ENCODE results near the gene APOO. TPM values are rescaled to one million over a fixed set of nuclear protein-coding genes. Genes with fewer than 3 reads are reported as not detected.

The APOO gene
- total RNA-seq, 1 donor, result 7.2 TPM

GRCh38 chrX:23817979-23818336, 89.8 kb downstream of the APOO start:
- Histone ChIP-seq H3K9me3 (ENCODE audit: low read depth, low read length) (peaks cover 2% of the 10 kb centered on the region), H3K27ac (ENCODE audit: low read depth, low read length) (no peak overlapping the region), H3K36me3 (ENCODE audit: insufficient read depth, low read length) (no peaks in the 10 kb centered on the region), H2AFZ (ENCODE audit: low read length) (no peak overlapping the region), H3K79me2 (ENCODE audit: insufficient read depth, low read length) (no peaks in the 10 kb centered on the region), H3K4me3 (ENCODE audit: insufficient read depth, low read length) (no peak overlapping the region), H3K27me3 (ENCODE audit: insufficient read depth, low read length) (no peaks in the 10 kb centered on the region), H3K4me2 (ENCODE audit: insufficient read depth, low read length) (no peak overlapping the region), H3K4me1 (ENCODE audit: insufficient read depth, low read length) (no peaks in the 10 kb centered on the region), H4K20me1 (ENCODE audit: insufficient read depth, low read length) (no peaks in the 10 kb centered on the region)
- no peak for TF ChIP-seq CTCF (IDR thresholded peaks at IDR 0.05; ENCODE audit: extremely low read depth, low read depth, low read length)
- DNase-seq (ENCODE audit: insufficient read length, low spot score, missing footprints), result no peak

GRCh38 chrX:23816179-23816578, 91.6 kb downstream of the APOO start:
- Histone ChIP-seq H3K27me3 (ENCODE audit: insufficient read depth, low read length) (no peaks in the 10 kb centered on the region), H2AFZ (ENCODE audit: low read length) (no peak overlapping the region), H3K4me3 (ENCODE audit: insufficient read depth, low read length) (no peak overlapping the region), H3K79me2 (ENCODE audit: insufficient read depth, low read length) (no peaks in the 10 kb centered on the region), H3K4me2 (ENCODE audit: insufficient read depth, low read length) (no peak overlapping the region), H3K36me3 (ENCODE audit: insufficient read depth, low read length) (no peaks in the 10 kb centered on the region), H3K27ac (ENCODE audit: low read depth, low read length) (no peak overlapping the region), H3K9me3 (ENCODE audit: low read depth, low read length) (peaks cover 2% of the 10 kb centered on the region), H4K20me1 (ENCODE audit: insufficient read depth, low read length) (no peaks in the 10 kb centered on the region), H3K4me1 (ENCODE audit: insufficient read depth, low read length) (no peaks in the 10 kb centered on the region)
- no peak for DNase-seq (ENCODE audit: insufficient read length, low spot score, missing footprints)
- TF ChIP-seq CTCF (IDR thresholded peaks at IDR 0.05; ENCODE audit: extremely low read depth, low read depth, low read length), result no peak

- H3K4me2 ChIP-seq (ENCODE audit: insufficient read depth, low read length), result no peak overlapping the region
- no peaks in the 10 kb centered on the region for H3K4me1 ChIP-seq (ENCODE audit: insufficient read depth, low read length)
- H3K4me3 ChIP-seq (ENCODE audit: insufficient read depth, low read length), result no peak overlapping the region
- no peak for TF ChIP-seq CTCF (IDR thresholded peaks at IDR 0.05; ENCODE audit: extremely low read depth, low read depth, low read length)
- no peaks in the 10 kb centered on the region for H3K36me3 ChIP-seq (ENCODE audit: insufficient read depth, low read length)
- no peak overlapping the region for H3K27ac ChIP-seq (ENCODE audit: low read depth, low read length)
- no peak overlapping the region for H2AFZ ChIP-seq (ENCODE audit: low read length)
- DNase-seq (ENCODE audit: insufficient read length, low spot score, missing footprints), result peak; percentile 74
- H4K20me1 ChIP-seq (ENCODE audit: insufficient read depth, low read length), result no peaks in the 10 kb centered on the region
- peaks cover 2% of the 10 kb centered on the region for H3K9me3 ChIP-seq (ENCODE audit: low read depth, low read length)
- no peaks in the 10 kb centered on the region for H3K27me3 ChIP-seq (ENCODE audit: insufficient read depth, low read length)
- no peaks in the 10 kb centered on the region for H3K79me2 ChIP-seq (ENCODE audit: insufficient read depth, low read length)
Measured at GRCh38 chrX:23815376-23815775, 92.4 kb downstream of the APOO start.

- Histone ChIP-seq H4K20me1 (ENCODE audit: insufficient read depth, low read length) (no peaks in the 10 kb centered on the region), H3K27me3 (ENCODE audit: insufficient read depth, low read length) (no peaks in the 10 kb centered on the region), H3K4me3 (ENCODE audit: insufficient read depth, low read length) (no peak overlapping the region), H3K79me2 (ENCODE audit: insufficient read depth, low read length) (no peaks in the 10 kb centered on the region), H3K4me2 (ENCODE audit: insufficient read depth, low read length) (no peak overlapping the region), H3K4me1 (ENCODE audit: insufficient read depth, low read length) (no peaks in the 10 kb centered on the region), H3K36me3 (ENCODE audit: insufficient read depth, low read length) (no peaks in the 10 kb centered on the region), H3K27ac (ENCODE audit: low read depth, low read length) (no peak overlapping the region), H3K9me3 (ENCODE audit: low read depth, low read length) (peaks cover 2% of the 10 kb centered on the region), H2AFZ (ENCODE audit: low read length) (no peak overlapping the region)
- TF ChIP-seq CTCF (IDR thresholded peaks at IDR 0.05; ENCODE audit: extremely low read depth, low read depth, low read length), result no peak
- no peak for DNase-seq (ENCODE audit: insufficient read length, low spot score, missing footprints)
Measured at GRCh38 chrX:23813808-23814207, 93.9 kb downstream of the APOO start.
